Measurements from ENCODE around the gene COMMD2. TPM values are rescaled to one million over a fixed set of nuclear protein-coding genes. Genes with fewer than 3 reads are reported as not detected.
A peak's percentile ranks its signal among the peaks of the same experiment; 100 is the strongest.

COMMD2 gene
- 51.4 TPM for polyA plus RNA-seq (2013, experiment 1 of 2)
- polyA plus RNA-seq (2013, experiment 2 of 2) = 52.3 TPM

- peaks cover 10% of the 10 kb centered on the region for H3K4me1 ChIP-seq (ENCODE audit: control insufficient read depth, insufficient read depth, low read length, poor library complexity, severe bottlenecking)
- peak within 1 kb of the TSS; percentile 76 for H3K27ac ChIP-seq (ENCODE audit: low read depth, low read length, severe bottlenecking)
- peaks cover 34% of the 10 kb centered on the region for H3K36me3 ChIP-seq (ENCODE audit: control insufficient read depth, insufficient read depth, low read length)
- WGBS, 2 experiments (ENCODE audit: insufficient coverage in 2 of 2) = 0% methylated on average over 37 to 42 of the region's 52 CpGs
- peak within 1 kb of the TSS; percentile 74 for H3K4me3 ChIP-seq (ENCODE audit: extremely low read depth, insufficient read depth, low read length, poor library complexity, severe bottlenecking)
- no peaks in the 10 kb centered on the region for H3K9me3 ChIP-seq (ENCODE audit: control insufficient read depth, low read length)
Measured at GRCh38 chr3:149752051-149752787, at the start of gene COMMD2. COMMD2 (minus strand) TSS chr3:149752489; CDS start chr3:149752444, 45 bp downstream.

- H3K36me3 ChIP-seq (ENCODE audit: control insufficient read depth, insufficient read depth, low read length) = no peaks in the 10 kb centered on the region
- H3K4me3 ChIP-seq (ENCODE audit: extremely low read depth, insufficient read depth, low read length, poor library complexity, severe bottlenecking) = no peak overlapping the region
- H3K27ac ChIP-seq (ENCODE audit: low read depth, low read length, severe bottlenecking) = no peak overlapping the region
- H3K9me3 ChIP-seq (ENCODE audit: control insufficient read depth, low read length) = no peaks in the 10 kb centered on the region
- no peaks in the 10 kb centered on the region for H3K4me1 ChIP-seq (ENCODE audit: control insufficient read depth, insufficient read depth, low read length, poor library complexity, severe bottlenecking)
- 50 to 88% methylated on average over 2 to 3 of the region's 5 CpGs for WGBS, 2 experiments (ENCODE audit: insufficient coverage in 2 of 2)
Measured at GRCh38 chr3:149801639-149802038, 49.4 kb upstream of the COMMD2 start.

- no peaks in the 10 kb centered on the region for H3K9me3 ChIP-seq (ENCODE audit: control insufficient read depth, low read length)
- no peak overlapping the region for H3K27ac ChIP-seq (ENCODE audit: low read depth, low read length, severe bottlenecking)
- WGBS, 2 experiments (ENCODE audit: insufficient coverage in 2 of 2) = no CpG with 5 or more reads among the region's 1 CpG
- no peak overlapping the region for H3K4me3 ChIP-seq (ENCODE audit: extremely low read depth, insufficient read depth, low read length, poor library complexity, severe bottlenecking)
- H3K4me1 ChIP-seq (ENCODE audit: control insufficient read depth, insufficient read depth, low read length, poor library complexity, severe bottlenecking) = no peaks in the 10 kb centered on the region
- no peaks in the 10 kb centered on the region for H3K36me3 ChIP-seq (ENCODE audit: control insufficient read depth, insufficient read depth, low read length)
Measured at GRCh38 chr3:149801195-149801594, 48.9 kb upstream of the COMMD2 start.

- Histone ChIP-seq H3K9me3 (ENCODE audit: control insufficient read depth, low read length) (no peaks in the 10 kb centered on the region), H3K4me3 (ENCODE audit: extremely low read depth, insufficient read depth, low read length, poor library complexity, severe bottlenecking) (no peak overlapping the region), H3K4me1 (ENCODE audit: control insufficient read depth, insufficient read depth, low read length, poor library complexity, severe bottlenecking) (no peaks in the 10 kb centered on the region), H3K36me3 (ENCODE audit: control insufficient read depth, insufficient read depth, low read length) (no peaks in the 10 kb centered on the region), H3K27ac (ENCODE audit: low read depth, low read length, severe bottlenecking) (no peak overlapping the region)
- 84 to 96% methylated on average over 3 to 4 of the region's 8 CpGs for WGBS, 2 experiments (ENCODE audit: insufficient coverage in 2 of 2)
Measured at GRCh38 chr3:149800693-149801092, 48.4 kb upstream of the COMMD2 start.

GRCh38 chr3:149796026-149796425, 43.7 kb upstream of the COMMD2 start:
- Histone ChIP-seq H3K27ac (ENCODE audit: low read depth, low read length, severe bottlenecking) (no peak overlapping the region), H3K36me3 (ENCODE audit: control insufficient read depth, insufficient read depth, low read length) (no peaks in the 10 kb centered on the region), H3K4me3 (ENCODE audit: extremely low read depth, insufficient read depth, low read length, poor library complexity, severe bottlenecking) (no peak overlapping the region), H3K9me3 (ENCODE audit: control insufficient read depth, low read length) (no peaks in the 10 kb centered on the region), H3K4me1 (ENCODE audit: control insufficient read depth, insufficient read depth, low read length, poor library complexity, severe bottlenecking) (no peaks in the 10 kb centered on the region)
- WGBS, 2 experiments (ENCODE audit: insufficient coverage in 2 of 2) = no CpG with 5 or more reads among the region's 1 CpG

GRCh38 chr3:149792452-149793270, 40.4 kb upstream of the COMMD2 start, which contains the start of gene ANKUB1:
ANKUB1 (minus strand) TSS chr3:149792554; CDS start chr3:149792366, 188 bp downstream.
- 100% methylated on average over 1 of the region's 4 CpGs; no CpG with 5 or more reads in 1 of the 2 experiments for WGBS, 2 experiments (ENCODE audit: insufficient coverage in 2 of 2)
- H3K4me3 ChIP-seq (ENCODE audit: extremely low read depth, insufficient read depth, low read length, poor library complexity, severe bottlenecking) = no peak within 1 kb of the TSS
- H3K27ac ChIP-seq (ENCODE audit: low read depth, low read length, severe bottlenecking) = no peak within 1 kb of the TSS
- no peaks in the 10 kb centered on the region for H3K36me3 ChIP-seq (ENCODE audit: control insufficient read depth, insufficient read depth, low read length)
- H3K4me1 ChIP-seq (ENCODE audit: control insufficient read depth, insufficient read depth, low read length, poor library complexity, severe bottlenecking) = peaks cover 9% of the 10 kb centered on the region
- no peaks in the 10 kb centered on the region for H3K9me3 ChIP-seq (ENCODE audit: control insufficient read depth, low read length)

GRCh38 chr3:149790698-149791097, 38.4 kb upstream of the COMMD2 start:
- peaks cover 9% of the 10 kb centered on the region for H3K4me1 ChIP-seq (ENCODE audit: control insufficient read depth, insufficient read depth, low read length, poor library complexity, severe bottlenecking)
- H3K27ac ChIP-seq (ENCODE audit: low read depth, low read length, severe bottlenecking) = no peak overlapping the region
- WGBS, 2 experiments (ENCODE audit: insufficient coverage in 2 of 2) = 100% methylated on average over 1 of the region's 3 CpGs; no CpG with 5 or more reads in 1 of the 2 experiments
- no peak overlapping the region for H3K4me3 ChIP-seq (ENCODE audit: extremely low read depth, insufficient read depth, low read length, poor library complexity, severe bottlenecking)
- H3K9me3 ChIP-seq (ENCODE audit: control insufficient read depth, low read length) = no peaks in the 10 kb centered on the region
- H3K36me3 ChIP-seq (ENCODE audit: control insufficient read depth, insufficient read depth, low read length) = no peaks in the 10 kb centered on the region

- Histone ChIP-seq H3K27ac (ENCODE audit: low read depth, low read length, severe bottlenecking) (no peak overlapping the region), H3K4me1 (ENCODE audit: control insufficient read depth, insufficient read depth, low read length, poor library complexity, severe bottlenecking) (peaks cover 9% of the 10 kb centered on the region), H3K36me3 (ENCODE audit: control insufficient read depth, insufficient read depth, low read length) (no peaks in the 10 kb centered on the region), H3K9me3 (ENCODE audit: control insufficient read depth, low read length) (no peaks in the 10 kb centered on the region), H3K4me3 (ENCODE audit: extremely low read depth, insufficient read depth, low read length, poor library complexity, severe bottlenecking) (no peak overlapping the region)
- whole genome bisulfite sequencing, 2 experiments (ENCODE audit: insufficient coverage in 2 of 2) = no CpG with 5 or more reads among the region's 2 CpGs
Measured at GRCh38 chr3:149790268-149790667, 38.0 kb upstream of the COMMD2 start.

GRCh38 chr3:149784064-149784704, 31.9 kb upstream of the COMMD2 start:
- no peak overlapping the region for H3K4me3 ChIP-seq (ENCODE audit: extremely low read depth, insufficient read depth, low read length, poor library complexity, severe bottlenecking)
- peak overlapping the region; percentile 47 for H3K27ac ChIP-seq (ENCODE audit: low read depth, low read length, severe bottlenecking)
- peaks cover 16% of the 10 kb centered on the region for H3K4me1 ChIP-seq (ENCODE audit: control insufficient read depth, insufficient read depth, low read length, poor library complexity, severe bottlenecking)
- no peaks in the 10 kb centered on the region for H3K9me3 ChIP-seq (ENCODE audit: control insufficient read depth, low read length)
- H3K36me3 ChIP-seq (ENCODE audit: control insufficient read depth, insufficient read depth, low read length) = no peaks in the 10 kb centered on the region
- whole genome bisulfite sequencing, 2 experiments (ENCODE audit: insufficient coverage in 2 of 2) = 91 to 100% methylated on average over 2 to 4 of the region's 5 CpGs

GRCh38 chr3:149783576-149783975, 31.3 kb upstream of the COMMD2 start:
- Histone ChIP-seq H3K9me3 (ENCODE audit: control insufficient read depth, low read length) (no peaks in the 10 kb centered on the region), H3K4me1 (ENCODE audit: control insufficient read depth, insufficient read depth, low read length, poor library complexity, severe bottlenecking) (peaks cover 16% of the 10 kb centered on the region), H3K36me3 (ENCODE audit: control insufficient read depth, insufficient read depth, low read length) (no peaks in the 10 kb centered on the region), H3K4me3 (ENCODE audit: extremely low read depth, insufficient read depth, low read length, poor library complexity, severe bottlenecking) (no peak overlapping the region), H3K27ac (ENCODE audit: low read depth, low read length, severe bottlenecking) (peak overlapping the region; percentile 47)

Data from mesodermal cell (in vitro differentiated cells).